HepG2 (cell line): ENCODE data around the gene BLOC1S1. TPM values are rescaled to one million over a fixed set of nuclear protein-coding genes. Genes with fewer than 3 reads are reported as not detected.

Source experiments
- AFF4 ChIP-seq: sonication (generic); formaldehyde crosslinking; IDR thresholded peaks from 2 replicates; pipeline ENCODE4 v1.4.0; 2020; ENCODE audit warnings: missing genetic modification reagents
- HBP1 ChIP-seq: IDR thresholded peaks from 2 replicates; pipeline ENCODE4 v1.6.1; 2016; ENCODE audit warnings: low read depth, control low read depth
- HDAC6 ChIP-seq: fragments of 200-600 bp; sonication (generic); IDR thresholded peaks from 2 replicates; pipeline ENCODE4 v1.7.0; 2017; ENCODE audit warnings: mild to moderate bottlenecking, antibody characterized with exemption, low read length, low read depth
- HNF1A ChIP-seq, 2 experiments: sonication (generic) in 1 of 2; formaldehyde crosslinking in 1 of 2; IDR thresholded peaks; 2 replicates each; pipeline versions ENCODE4 v1.4.0 to v1.6.1; 2016 to 2020; ENCODE audit warnings: borderline replicate concordance in 1 of 2, low read depth in 1 of 2, mild to moderate bottlenecking in 1 of 2, missing genetic modification reagents in 1 of 2
- IRX3 ChIP-seq: sonication (generic); formaldehyde crosslinking; IDR thresholded peaks from 2 replicates; pipeline ENCODE4 v1.8.1; 2023; ENCODE audit warnings: mild to moderate bottlenecking, low read depth, missing genetic modification reagents, borderline replicate concordance
- MATR3 ChIP-seq: sonication (generic); formaldehyde crosslinking; IDR thresholded peaks from 2 replicates; pipeline ENCODE4 v1.4.0; 2020; ENCODE audit warnings: missing genetic modification reagents
- MBNL3 ChIP-seq: fragments of 250-450 bp; sonication (Bioruptor Pico); conservative IDR thresholded peaks from 2 replicates; pipeline ENCODE4 v1.8.0; 2022; ENCODE audit warnings: mild to moderate bottlenecking, inconsistent platforms
- NFYB ChIP-seq: sonication (generic); formaldehyde crosslinking; IDR thresholded peaks from 2 replicates; pipeline ENCODE4 v1.4.0; 2020; ENCODE audit warnings: missing genetic modification reagents
- TCF12 ChIP-seq, 2 experiments: fragments of 450-650 bp in 1 of 2; sonication (generic) in 1 of 2; formaldehyde crosslinking in 1 of 2; IDR thresholded peaks; 2 replicates each; pipeline versions ENCODE4 v1.6.1 to v1.8.0; 2017 to 2022; ENCODE audit warnings: antibody characterized with exemption in 1 of 2, mild to moderate bottlenecking in 1 of 2, missing genetic modification reagents in 1 of 2, moderate library complexity in 1 of 2
- U2AF2 ChIP-seq: fragments of 200-400 bp; formaldehyde crosslinking; IDR thresholded peaks from 2 replicates; pipeline ENCODE4 v1.6.1; 2017; ENCODE audit warnings: low read depth, mild to moderate bottlenecking, low read length
- ZBTB2 ChIP-seq: sonication (generic); formaldehyde crosslinking; IDR thresholded peaks from 2 replicates; pipeline ENCODE4 v1.8.0; 2022; ENCODE audit warnings: low read depth, missing genetic modification reagents
- ZNF558 ChIP-seq: sonication (generic); formaldehyde crosslinking; IDR thresholded peaks from 2 replicates; pipeline ENCODE4 v1.9.0; 2022; ENCODE audit warnings: mild to moderate bottlenecking, missing genetic modification reagents, borderline replicate concordance
- ZNF704 ChIP-seq: sonication (generic); formaldehyde crosslinking; IDR thresholded peaks from 2 replicates; pipeline ENCODE4 v1.8.1; 2023; ENCODE audit warnings: mild to moderate bottlenecking, inconsistent platforms, moderate library complexity, missing genetic modification reagents, borderline replicate concordance
- ZNF740 ChIP-seq: sonication (generic); formaldehyde crosslinking; IDR thresholded peaks from 2 replicates; pipeline ENCODE4 v1.4.0; 2020; ENCODE audit warnings: missing genetic modification reagents
- polyA plus RNA-seq, 8 experiments: library from polyadenylated mRNA; depleted of rRNA in 3 of 8; stranded (reverse) in 7 of 8; unstranded in 1 of 8; fragments of >200 nt; fragmentation: Illumina TruSeq in 4 of 8; extraction: Trizol in 4 of 8; gene quantifications; 2 replicates each; pipeline versions ENCODE4 v1.2.1 to v1.2.3, GENCODE V29; 2011 to 2016; ENCODE audit warnings: low read depth in 4 of 8, missing spikeins in 1 of 8, mixed read lengths in 1 of 8; ENCODE audit not compliant: insufficient read depth in 1 of 8
- total RNA-seq, 5 experiments: library from RNA; depleted of rRNA; stranded (reverse); fragments of >200 nt; fragmentation: Illumina TruSeq; extraction: Trizol; gene quantifications; 2 replicates each; pipeline ENCODE4 v1.2.3, GENCODE V29; 2016; ENCODE audit warnings: low read depth in 1 of 5

BLOC1S1 gene
- total and polyA plus RNA-seq, 2 of the 13 experiments (the other 11 are each of a cell fraction or from before 2014, with no cell fraction given): 55.1 to 95.3 TPM

GRCh38 chr12:55715833-55716581 lies at the start of gene BLOC1S1 (continued):
- TF ChIP-seq ZNF704 (CRISPR knock-in tag) (no peak; the same call in 1 of the 2 replicates), NFYB (no peak), HNF1A (IDR thresholded peaks at IDR 0.05; ENCODE audit: low read depth) (no peak), HNF1A (CRISPR knock-in tag; IDR thresholded peaks at IDR 0.05; ENCODE audit: borderline replicate concordance) (peak; percentile 57; the same call in 1 of the 2 replicates), AFF4 (CRISPR knock-in tag) (0 out of 2 replicates have a peak, but pooled peaks have one; percentile 71), HDAC6 (no peak), MATR3 (no peak), ZNF740 (CRISPR knock-in tag) (no peak), ZNF558 (CRISPR knock-in tag) (no peak), MBNL3 (CRISPR knock-in tag) (no peak), U2AF2 (no peak), IRX3 (CRISPR knock-in tag) (0 out of 2 replicates have a peak, but pooled peaks have one; percentile 49), HBP1 (CRISPR knock-in tag) (peak; percentile 85; the same call in 1 of the 2 replicates), ZBTB2 (CRISPR knock-in tag) (0 out of 2 replicates have a peak, but pooled peaks have one; percentile 50), TCF12 (IDR thresholded peaks at IDR 0.05) (no peak), TCF12 (CRISPR knock-in tag; IDR thresholded peaks at IDR 0.05) (no peak)
